Type B pancreatic cell (in vitro differentiated cells): ENCODE data around the gene VDR. TPM values are rescaled to one million over a fixed set of nuclear protein-coding genes. Genes with fewer than 3 reads are reported as not detected.
A peak's percentile ranks its signal among the peaks of the same experiment; 100 is the strongest.
"Not testable (repeated sequence)": the region's sequence is repeated elsewhere in the genome, so short reads cannot be mapped to it uniquely, and the experiment has no call there.

Source experiments
- DNase-seq: peaks from one replicate; pipeline ENCODE4 v3.0.0; 2021; ENCODE audit warnings: mixed read lengths; ENCODE audit not compliant: unreplicated experiment; ENCODE audit errors: extremely low spot score
- H3K27ac Mint-ChIP-seq: 2 replicates; pipeline ENCODE4 v1.8.0; 2021; ENCODE audit warnings: mild to moderate bottlenecking, mixed read lengths
- H3K27me3 Mint-ChIP-seq: 2 replicates; pipeline ENCODE4 v1.8.0; 2021; ENCODE audit warnings: mixed read lengths
- H3K36me3 Mint-ChIP-seq: 2 replicates; pipeline ENCODE4 v1.8.0; 2021; ENCODE audit warnings: mixed read lengths
- H3K4me1 Mint-ChIP-seq: one replicate; pipeline ENCODE4 v1.8.0; 2021; ENCODE audit warnings: mixed read lengths; ENCODE audit not compliant: unreplicated experiment
- H3K4me3 Mint-ChIP-seq: 2 replicates; pipeline ENCODE4 v1.8.0; 2021; ENCODE audit warnings: mild to moderate bottlenecking, mixed read lengths
- H3K9me3 Mint-ChIP-seq: 2 replicates; pipeline ENCODE4 v1.8.0; 2021; ENCODE audit warnings: mixed read lengths
- CTCF ChIP-seq: fragments of 200-600 bp; sonication (generic); conservative IDR thresholded peaks from 2 replicates; pipeline ENCODE4 v1.5.0; 2021; ENCODE audit warnings: antibody characterized with exemption, mild to moderate bottlenecking
- total RNA-seq: library from RNA; stranded (reverse); gene quantifications from 2 replicates; pipeline ENCODE4 v1.2.1, GENCODE V29; 2021; ENCODE audit warnings: low replicate concordance

The VDR gene
- total RNA-seq, 1 donor from 2014 or later, result 0.77 TPM

- Mint-ChIP-seq H3K9me3 (no peaks in the 10 kb centered on the region), H3K27me3 (no peaks in the 10 kb centered on the region), H3K4me3 (peak overlapping the region; percentile 91), H3K4me1 (peaks cover 61% of the 10 kb centered on the region), H3K36me3 (no peaks in the 10 kb centered on the region), H3K27ac (peak overlapping the region; percentile 82)
- DNase-seq, result no peak
- TF ChIP-seq CTCF, result no peak
Observed at GRCh38 chr12:47818467-47819137, 86.2 kb downstream of the VDR start.

- H3K9me3 Mint-ChIP-seq, result no peaks in the 10 kb centered on the region
- peak overlapping the region; percentile 82 for H3K27ac Mint-ChIP-seq
- H3K27me3 Mint-ChIP-seq, result no peaks in the 10 kb centered on the region
- H3K4me1 Mint-ChIP-seq, result peaks cover 63% of the 10 kb centered on the region
- peak overlapping the region; percentile 91 for H3K4me3 Mint-ChIP-seq
- TF ChIP-seq CTCF, result no peak
- H3K36me3 Mint-ChIP-seq, result no peaks in the 10 kb centered on the region
- no peak for DNase-seq
Observed at GRCh38 chr12:47818007-47818376, 86.8 kb downstream of the VDR start.

GRCh38 chr12:47817272-47818006 is 87.4 kb downstream of the VDR start:
- Mint-ChIP-seq H3K36me3 (no peaks in the 10 kb centered on the region), H3K27me3 (no peaks in the 10 kb centered on the region), H3K4me3 (peak overlapping the region; percentile 91), H3K9me3 (no peaks in the 10 kb centered on the region), H3K27ac (peak overlapping the region; percentile 82), H3K4me1 (peaks cover 62% of the 10 kb centered on the region)
- no peak for DNase-seq
- TF ChIP-seq CTCF, result peak; percentile 19

GRCh38 chr12:47816403-47817271 is 88.2 kb downstream of the VDR start:
- Mint-ChIP-seq H3K4me3 (peak overlapping the region; percentile 91), H3K36me3 (no peaks in the 10 kb centered on the region), H3K9me3 (no peaks in the 10 kb centered on the region), H3K27ac (peak overlapping the region; percentile 82), H3K27me3 (no peaks in the 10 kb centered on the region), H3K4me1 (peaks cover 61% of the 10 kb centered on the region)
- DNase-seq, result no peak
- TF ChIP-seq CTCF, result no peak

GRCh38 chr12:47815447-47815846 is 89.3 kb downstream of the VDR start:
- H3K4me3 Mint-ChIP-seq, result peak overlapping the region; percentile 45
- H3K27me3 Mint-ChIP-seq, DNase-seq, H3K36me3 Mint-ChIP-seq, H3K9me3 Mint-ChIP-seq: not testable (repeated sequence)
- peak overlapping the region; percentile 93 for H3K27ac Mint-ChIP-seq
- H3K4me1 Mint-ChIP-seq, result peaks cover 61% of the 10 kb centered on the region
